CD4-positive, alpha-beta T cell treated with Interleukin-12 subunit alpha and Interleukin-12 subunit beta, for 1 hour (primary cell): ENCODE measurements around the gene VSIG10L2.
"Not testable (repeated sequence)": the region's sequence is repeated elsewhere in the genome, so short reads cannot be mapped to it uniquely, and the experiment has no call there.

ENCODE experiments used
- DNase-seq: peaks from one replicate; pipeline ENCODE4 v3.0.0-alpha.2; 2020

VSIG10L2 gene

GRCh38 chr11:125974284-125974683 lies 28.4 kb downstream of the VSIG10L2 start:
- no peak for DNase-seq

DNA sequence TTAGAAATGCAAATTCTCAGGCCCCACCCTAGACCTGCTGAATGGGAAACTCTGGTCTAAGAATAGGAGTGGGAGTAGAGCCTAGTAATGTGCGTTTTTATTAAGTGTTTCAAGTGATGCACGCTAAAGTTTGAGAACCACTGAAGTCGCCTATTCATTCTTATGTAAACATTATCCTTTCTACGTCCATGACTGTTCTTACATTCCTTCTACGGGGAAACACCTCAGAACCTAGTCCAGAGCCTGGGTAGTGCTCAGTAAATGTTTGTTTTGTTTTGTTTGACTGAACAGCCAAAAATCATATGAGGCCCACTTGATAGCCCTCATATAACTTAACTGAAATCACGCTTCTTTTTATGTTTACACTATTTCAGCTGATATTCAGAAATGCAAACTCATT lies 29.8 kb downstream of the VSIG10L2 start:
- DNase-seq, result no peak

GRCh38 chr11:125976156-125976555 lies 30.3 kb downstream of the VSIG10L2 start:
- DNase-seq, result no peak

DNA sequence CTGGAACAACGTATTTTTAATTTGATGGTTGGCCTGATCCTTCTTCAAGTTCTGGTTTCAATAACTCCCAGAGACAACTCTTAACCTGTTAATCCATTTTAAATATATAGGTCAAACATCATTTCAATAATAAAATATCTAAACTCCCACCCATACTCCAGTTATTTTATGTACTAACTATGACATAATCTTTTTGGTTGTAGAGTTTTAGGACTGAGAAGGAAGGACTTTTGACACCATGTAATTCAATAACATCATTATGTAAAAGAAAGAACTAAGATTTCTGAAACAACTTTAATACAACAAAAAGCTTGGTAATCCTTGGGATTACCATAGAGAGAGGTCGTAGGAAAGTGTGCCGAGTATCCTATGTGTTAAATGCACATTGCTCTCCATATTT lies 31.5 kb downstream of the VSIG10L2 start:
- DNase-seq, result no peak

DNA sequence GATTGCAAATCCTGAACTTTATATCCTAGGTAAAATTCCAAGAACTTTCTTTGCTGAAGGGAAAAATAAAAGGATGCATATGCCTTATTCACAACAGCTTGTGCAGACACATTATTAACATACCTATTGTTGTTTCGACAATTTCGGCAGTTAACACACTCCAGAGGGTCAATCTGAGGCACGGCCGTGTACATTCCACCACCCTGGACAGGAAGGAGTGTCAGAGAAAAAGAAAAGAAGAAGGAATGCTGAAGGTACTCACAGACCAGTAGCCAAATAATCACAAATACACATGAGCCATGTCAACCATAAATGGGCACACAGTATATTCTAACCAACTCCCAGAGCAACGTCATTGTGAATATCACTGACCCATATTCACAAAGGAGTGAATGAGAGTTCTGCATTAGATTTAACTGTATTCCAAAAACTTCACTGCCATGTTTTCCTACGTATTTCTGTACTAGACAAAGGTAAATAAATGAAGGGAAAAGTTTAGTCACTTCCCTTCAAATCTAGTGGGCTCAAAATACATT lies 32.4 kb downstream of the VSIG10L2 start:
- no peak for DNase-seq

DNA sequence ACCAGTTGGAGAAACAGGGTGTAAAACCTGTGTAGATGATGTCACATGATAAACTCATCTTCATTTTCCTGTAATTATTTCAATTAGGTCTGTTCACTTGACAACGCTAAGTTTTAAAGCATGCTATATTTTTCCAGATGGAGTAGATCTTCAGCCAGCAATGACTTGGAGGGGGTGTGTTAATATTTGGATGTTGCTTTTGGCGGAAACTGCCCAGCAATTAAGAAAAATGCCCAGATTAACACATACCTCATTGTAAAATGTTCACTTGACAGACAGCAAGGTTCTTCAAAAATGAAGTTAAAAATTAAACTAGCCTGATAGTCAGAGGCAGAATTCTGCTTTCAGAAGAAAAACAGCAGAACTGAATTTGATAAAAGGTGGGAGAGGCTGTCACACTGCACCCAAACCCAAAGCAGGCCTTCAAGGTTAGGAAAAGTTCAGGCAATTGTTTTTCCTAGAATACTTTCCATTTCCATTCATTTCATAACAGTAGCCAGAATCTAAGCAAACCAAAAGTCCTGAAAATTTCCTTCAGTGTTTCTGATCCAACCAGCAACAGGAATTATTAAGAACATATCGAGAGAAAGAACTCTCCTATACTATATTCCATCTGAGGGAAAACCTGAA lies 33.0 kb downstream of the VSIG10L2 start:
- no peak for DNase-seq

DNA sequence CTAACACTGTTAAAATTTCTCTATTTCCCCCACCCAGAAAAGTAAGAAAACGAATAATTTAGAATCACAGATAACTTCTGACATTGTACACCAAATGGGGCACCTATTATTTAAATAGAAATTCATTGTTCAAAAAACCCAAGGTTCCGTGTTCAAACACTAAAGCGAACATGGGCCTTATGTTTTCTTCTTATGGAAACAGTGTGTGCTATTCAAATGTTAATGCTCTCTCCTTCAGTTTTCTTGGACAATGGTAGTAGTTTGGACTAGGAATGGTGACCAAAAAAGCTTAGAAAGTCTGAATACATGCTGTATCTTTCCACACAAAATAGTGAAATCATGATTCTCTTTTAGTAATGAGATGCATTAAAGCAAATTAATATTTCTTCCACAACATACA lies 33.7 kb downstream of the VSIG10L2 start:
- no peak for DNase-seq

- DNase-seq, result no peak
These were observed 34.6 kb downstream of the VSIG10L2 start for GRCh38 chr11:125980436-125980835.

- DNase-seq, result no peak
These were observed 36.5 kb downstream of the VSIG10L2 start for GRCh38 chr11:125982348-125982730.

GRCh38 chr11:125985956-125986355 lies 40.1 kb downstream of the VSIG10L2 start:
- DNase-seq, result not testable (repeated sequence)

DNA sequence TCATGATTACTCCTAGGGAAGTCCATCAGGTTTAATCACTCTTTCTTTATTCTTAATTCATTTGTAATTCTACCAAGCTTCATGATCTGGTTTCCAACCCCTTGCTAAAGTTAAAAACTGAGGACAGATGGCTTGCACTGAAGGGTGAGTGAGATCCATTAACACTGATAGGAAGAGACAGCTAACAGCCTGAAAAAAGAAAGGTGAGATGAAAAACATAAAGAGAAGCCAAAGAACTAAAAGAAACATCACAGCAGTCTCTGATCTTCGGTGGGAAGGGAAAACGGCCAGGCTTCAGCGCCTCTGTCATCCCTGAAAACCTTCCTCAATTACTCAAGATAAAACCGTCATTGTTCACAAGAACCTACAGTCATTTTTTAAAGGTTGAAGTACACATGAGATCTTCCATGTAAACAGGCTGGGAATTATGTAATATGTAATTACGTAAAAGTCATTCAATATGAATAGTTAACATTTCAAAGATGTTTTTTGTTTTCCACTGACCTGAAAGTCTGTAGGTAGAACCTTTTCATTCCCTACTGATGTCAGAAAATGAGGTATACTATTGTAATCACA lies 41.3 kb downstream of the VSIG10L2 start:
- DNase-seq, result no peak

DNA sequence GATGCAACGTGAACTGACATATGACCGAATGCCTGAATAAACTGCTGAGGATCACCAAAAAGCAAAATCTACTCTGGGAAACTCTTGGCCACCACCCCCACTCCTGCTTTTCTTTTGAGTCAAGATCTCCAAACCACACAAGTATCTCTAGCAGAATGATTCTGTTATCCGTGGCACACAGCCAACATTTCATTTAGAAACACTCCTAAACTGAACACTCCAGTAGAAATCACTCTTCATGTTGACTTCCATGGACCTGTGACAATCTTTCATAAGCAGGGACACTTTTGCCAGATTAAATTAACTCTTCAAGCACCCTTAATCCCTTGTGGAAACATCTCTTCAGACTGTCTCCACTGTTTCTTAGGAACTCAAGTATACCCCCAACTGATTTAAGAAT lies 44.4 kb downstream of the VSIG10L2 start:
- no peak for DNase-seq

DNA sequence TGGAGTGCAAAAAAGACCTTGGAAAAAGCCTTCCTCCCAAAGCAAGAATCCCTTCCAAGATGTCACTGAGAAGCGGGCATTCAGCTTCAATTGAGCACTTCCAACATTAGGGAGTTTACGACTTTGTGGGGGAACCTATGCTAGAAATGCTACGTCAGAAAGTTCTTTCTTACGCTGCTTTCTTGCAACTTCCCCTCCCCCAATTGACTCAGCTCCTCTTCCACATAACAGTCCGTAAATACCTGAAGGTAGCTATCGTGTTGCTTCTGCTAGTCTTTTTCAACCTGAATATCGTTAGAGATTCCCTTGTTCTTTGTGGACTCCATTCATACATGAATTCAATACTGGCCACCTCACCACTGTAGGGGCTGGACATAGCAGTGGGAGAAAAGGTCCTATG lies 47.0 kb downstream of the VSIG10L2 start:
- no peak for DNase-seq

GRCh38 chr11:125994509-125994908 lies 48.7 kb downstream of the VSIG10L2 start:
- no peak for DNase-seq

DNA sequence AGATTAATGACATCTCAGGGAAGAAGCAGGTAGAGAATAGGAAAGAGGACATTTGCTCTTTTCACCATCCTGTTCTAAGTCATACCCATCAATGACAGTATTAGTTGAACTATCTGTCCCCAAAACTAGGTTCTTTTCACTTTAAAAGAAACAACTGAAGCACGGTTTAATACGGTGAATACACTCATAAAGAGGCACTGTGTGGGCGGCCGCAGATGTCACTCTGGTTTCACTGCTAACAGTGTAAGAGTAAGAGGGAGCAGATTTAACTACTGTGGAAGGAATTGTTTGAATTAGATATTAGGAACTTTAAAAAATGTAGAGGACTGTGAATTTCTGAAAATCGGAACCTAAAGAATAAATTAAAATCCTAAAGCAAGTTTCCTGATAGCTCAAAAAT lies 49.5 kb downstream of the VSIG10L2 start:
- no peak for DNase-seq

DNA sequence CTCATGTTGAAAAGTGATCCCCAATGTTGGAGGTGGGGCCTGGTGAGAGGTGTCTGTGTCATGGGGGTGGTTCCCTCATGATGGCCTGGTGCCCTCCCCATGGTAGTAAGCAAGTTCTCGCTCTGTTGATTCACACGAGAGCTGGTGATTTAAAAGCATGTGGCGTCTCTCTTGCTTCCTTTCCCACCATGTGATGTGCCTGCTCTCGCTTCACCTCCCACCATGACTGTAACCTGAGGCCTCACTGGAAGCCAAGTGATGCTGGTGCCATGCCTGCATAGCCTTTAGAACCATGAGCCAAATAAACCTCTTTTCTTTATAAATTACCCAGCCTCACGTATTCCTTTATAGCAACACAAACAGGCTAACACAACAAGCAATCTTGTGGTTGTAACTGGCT lies 52.4 kb downstream of the VSIG10L2 start:
- DNase-seq, result no peak

DNA sequence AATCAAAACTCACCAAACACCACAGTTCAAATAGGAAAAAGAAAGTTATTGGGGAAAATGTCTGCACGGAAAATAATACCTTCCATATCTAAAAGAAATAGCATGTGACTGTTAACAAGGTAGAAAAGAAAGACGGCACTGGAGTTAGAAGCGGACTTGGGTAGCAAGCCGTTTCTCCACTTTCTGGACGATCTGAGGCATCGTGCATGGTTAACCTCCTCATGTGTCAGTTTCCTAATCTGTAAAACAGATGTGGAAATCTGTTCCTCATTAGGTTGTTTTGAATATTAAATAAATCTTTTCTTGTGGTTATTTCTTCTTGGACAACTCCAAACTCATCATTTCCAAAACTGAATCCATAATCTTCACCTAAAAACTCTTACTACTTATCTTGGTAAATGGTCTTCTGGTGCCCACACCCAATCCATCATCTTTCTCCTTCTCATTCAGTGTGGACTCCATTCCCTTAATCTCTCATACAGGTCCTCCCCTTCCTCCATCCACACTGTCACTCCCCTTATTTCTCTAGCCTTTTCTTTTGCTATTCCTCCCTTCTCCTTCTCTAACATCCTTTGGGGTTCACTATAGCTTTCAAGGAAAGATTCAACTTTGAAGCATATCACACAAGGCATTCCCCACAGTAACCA lies 53.5 kb downstream of the VSIG10L2 start:
- no peak for DNase-seq

DNA sequence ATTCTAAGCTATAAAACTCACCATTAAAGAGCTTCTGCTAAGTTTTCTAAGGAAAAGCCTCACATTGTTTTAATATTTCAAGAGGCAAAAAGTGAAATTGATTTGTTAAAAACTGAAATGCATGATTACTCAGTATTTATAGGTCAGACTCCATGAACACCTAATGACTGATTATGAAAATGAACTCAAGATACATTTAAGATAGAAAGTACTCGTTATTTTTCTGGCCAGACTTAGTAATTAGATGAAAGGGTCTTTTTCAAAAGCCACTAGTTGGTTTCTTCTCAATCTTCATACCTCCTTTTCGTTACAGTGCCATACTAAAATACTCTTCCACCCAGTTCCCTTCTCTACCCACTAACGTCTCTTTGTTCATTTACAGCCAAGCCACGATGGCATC lies 56.3 kb downstream of the VSIG10L2 start:
- DNase-seq, result no peak
